Measurements from ENCODE around the gene PHF2.

The PHF2 gene

DNA sequence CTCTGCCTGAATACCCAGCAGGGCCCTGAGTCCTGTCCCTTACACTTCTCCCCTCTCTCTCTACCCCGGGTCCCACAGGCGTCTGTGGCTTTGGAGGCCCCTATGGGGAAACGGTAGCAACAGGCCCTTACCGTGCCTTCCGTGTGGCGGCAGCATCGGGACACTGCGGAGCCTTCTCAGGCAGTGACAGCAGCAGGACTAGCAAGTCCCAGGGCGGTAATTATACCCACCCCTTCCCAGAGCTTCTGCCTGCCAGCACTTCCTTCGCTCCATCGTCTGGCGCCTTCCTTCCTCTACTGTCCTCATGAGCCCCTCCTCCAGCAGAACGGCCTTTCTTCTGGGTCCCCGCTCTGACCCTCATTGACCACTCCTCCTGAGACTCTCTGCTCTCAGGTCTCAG is 17.9 kb upstream of the PHF2 start:
- peaks cover 96% of the 10 kb centered on the region for H3K36me3 ChIP-seq
- no peaks in the 10 kb centered on the region for H3K27me3 ChIP-seq
- no peak overlapping the region for H3K27ac ChIP-seq
- no peaks in the 10 kb centered on the region for H3K4me1 ChIP-seq (ENCODE audit: control insufficient read depth in 1 of 2, insufficient read depth in 1 of 2, low read depth in 1 of 2, low read length in 1 of 2)
- TF ChIP-seq, protein P1, sequence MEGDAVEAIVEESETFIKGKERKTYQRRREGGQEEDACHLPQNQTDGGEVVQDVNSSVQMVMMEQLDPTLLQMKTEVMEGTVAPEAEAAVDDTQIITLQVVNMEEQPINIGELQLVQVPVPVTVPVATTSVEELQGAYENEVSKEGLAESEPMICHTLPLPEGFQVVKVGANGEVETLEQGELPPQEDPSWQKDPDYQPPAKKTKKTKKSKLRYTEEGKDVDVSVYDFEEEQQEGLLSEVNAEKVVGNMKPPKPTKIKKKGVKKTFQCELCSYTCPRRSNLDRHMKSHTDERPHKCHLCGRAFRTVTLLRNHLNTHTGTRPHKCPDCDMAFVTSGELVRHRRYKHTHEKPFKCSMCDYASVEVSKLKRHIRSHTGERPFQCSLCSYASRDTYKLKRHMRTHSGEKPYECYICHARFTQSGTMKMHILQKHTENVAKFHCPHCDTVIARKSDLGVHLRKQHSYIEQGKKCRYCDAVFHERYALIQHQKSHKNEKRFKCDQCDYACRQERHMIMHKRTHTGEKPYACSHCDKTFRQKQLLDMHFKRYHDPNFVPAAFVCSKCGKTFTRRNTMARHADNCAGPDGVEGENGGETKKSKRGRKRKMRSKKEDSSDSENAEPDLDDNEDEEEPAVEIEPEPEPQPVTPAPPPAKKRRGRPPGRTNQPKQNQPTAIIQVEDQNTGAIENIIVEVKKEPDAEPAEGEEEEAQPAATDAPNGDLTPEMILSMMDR (IDR thresholded peaks at IDR 0.05) = no peak
- peaks cover 3% of the 10 kb centered on the region for H3K9me3 ChIP-seq
- no peak overlapping the region for H3K4me3 ChIP-seq (ENCODE audit: low read depth in 1 of 2, low read length in 1 of 2)

DNA sequence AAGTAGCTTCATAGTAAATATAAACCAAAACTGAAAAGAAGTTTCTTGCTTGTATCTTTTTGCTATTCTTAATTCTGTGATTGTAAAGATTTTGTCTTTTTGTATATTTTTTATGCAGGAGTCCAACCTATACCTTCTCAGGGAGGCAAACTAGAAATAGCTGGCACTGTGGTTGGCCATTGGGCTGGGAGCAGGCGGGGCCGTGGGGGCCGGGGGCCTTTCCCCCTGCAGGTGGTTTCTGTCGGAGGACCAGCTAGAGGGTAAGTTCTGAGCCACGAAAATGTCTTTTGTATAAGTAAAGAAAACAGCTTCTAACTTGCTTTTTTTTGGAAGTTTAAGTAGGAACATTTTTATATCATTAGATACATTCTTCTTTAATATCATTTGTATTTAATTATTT is 15.4 kb upstream of the PHF2 start:
- Histone ChIP-seq H3K27ac (no peak overlapping the region), H3K4me1 (ENCODE audit: control insufficient read depth in 1 of 2, insufficient read depth in 1 of 2, low read depth in 1 of 2, low read length in 1 of 2) (peaks cover under 1 to 1% of the 10 kb centered on the region in 2 experiments), H3K27me3 (no peaks in the 10 kb centered on the region), H3K9me3 (peaks cover 3% of the 10 kb centered on the region), H3K4me3 (ENCODE audit: low read depth in 1 of 2, low read length in 1 of 2) (no peak overlapping the region), H3K36me3 (peaks cover 91% of the 10 kb centered on the region)
- TF ChIP-seq, protein P1 (IDR thresholded peaks at IDR 0.05) = no peak

DNA sequence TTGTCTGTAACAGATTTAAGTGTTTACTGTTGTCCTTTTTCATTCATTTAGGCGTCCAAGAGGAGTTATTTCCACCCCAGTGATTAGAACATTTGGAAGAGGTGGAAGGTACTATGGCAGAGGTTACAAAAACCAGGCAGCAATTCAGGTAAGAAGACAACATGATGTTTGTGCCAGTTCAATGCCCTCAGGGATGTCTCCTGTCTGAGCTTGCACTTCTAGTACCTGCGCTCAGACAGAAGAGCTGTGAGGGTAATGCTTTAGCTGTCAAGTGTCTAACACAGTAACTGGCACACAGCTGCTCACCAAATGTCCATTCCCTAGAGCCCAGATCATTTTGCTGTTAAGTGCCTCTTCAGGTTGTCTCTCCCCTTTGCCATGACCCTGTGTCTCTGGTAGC is 14.2 kb upstream of the PHF2 start:
- TF ChIP-seq, protein P1 (IDR thresholded peaks at IDR 0.05) = no peak
- H3K4me3 ChIP-seq (ENCODE audit: low read depth in 1 of 2, low read length in 1 of 2) = no peak overlapping the region
- peaks cover 3% of the 10 kb centered on the region for H3K9me3 ChIP-seq
- H3K27me3 ChIP-seq = no peaks in the 10 kb centered on the region
- H3K36me3 ChIP-seq = peaks cover 79% of the 10 kb centered on the region
- H3K4me1 ChIP-seq (ENCODE audit: control insufficient read depth in 1 of 2, insufficient read depth in 1 of 2, low read depth in 1 of 2, low read length in 1 of 2) = peaks cover 8 to 13% of the 10 kb centered on the region in 2 experiments
- no peak overlapping the region for H3K27ac ChIP-seq

DNA sequence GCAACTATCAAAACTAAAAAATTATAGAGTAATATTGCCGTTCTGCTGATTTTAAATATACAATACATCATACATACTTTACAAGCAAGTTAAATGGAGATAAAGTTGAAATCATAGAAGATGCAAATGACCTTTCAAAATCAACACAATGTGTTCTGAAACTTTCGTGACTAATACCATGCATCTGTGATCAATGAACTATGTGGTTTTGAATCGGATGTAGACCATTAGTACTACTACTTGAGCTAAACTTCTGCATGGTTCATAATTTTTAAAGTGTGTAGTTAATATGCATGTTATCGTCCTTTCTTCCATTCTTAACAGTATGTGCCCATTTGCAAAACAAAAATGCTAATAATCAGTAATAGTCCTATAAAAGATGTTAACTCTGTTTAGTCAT is 11.3 kb upstream of the PHF2 start:
- H3K9me3 ChIP-seq = no peaks in the 10 kb centered on the region
- no peak overlapping the region for H3K4me3 ChIP-seq (ENCODE audit: low read depth in 1 of 2, low read length in 1 of 2)
- TF ChIP-seq, protein P1 (IDR thresholded peaks at IDR 0.05) = no peak
- H3K36me3 ChIP-seq = peaks cover 50% of the 10 kb centered on the region
- no peaks in the 10 kb centered on the region for H3K27me3 ChIP-seq
- no peak overlapping the region for H3K27ac ChIP-seq
- H3K4me1 ChIP-seq (ENCODE audit: control insufficient read depth in 1 of 2, insufficient read depth in 1 of 2, low read depth in 1 of 2, low read length in 1 of 2) = peaks cover 34 to 40% of the 10 kb centered on the region in 2 experiments

DNA sequence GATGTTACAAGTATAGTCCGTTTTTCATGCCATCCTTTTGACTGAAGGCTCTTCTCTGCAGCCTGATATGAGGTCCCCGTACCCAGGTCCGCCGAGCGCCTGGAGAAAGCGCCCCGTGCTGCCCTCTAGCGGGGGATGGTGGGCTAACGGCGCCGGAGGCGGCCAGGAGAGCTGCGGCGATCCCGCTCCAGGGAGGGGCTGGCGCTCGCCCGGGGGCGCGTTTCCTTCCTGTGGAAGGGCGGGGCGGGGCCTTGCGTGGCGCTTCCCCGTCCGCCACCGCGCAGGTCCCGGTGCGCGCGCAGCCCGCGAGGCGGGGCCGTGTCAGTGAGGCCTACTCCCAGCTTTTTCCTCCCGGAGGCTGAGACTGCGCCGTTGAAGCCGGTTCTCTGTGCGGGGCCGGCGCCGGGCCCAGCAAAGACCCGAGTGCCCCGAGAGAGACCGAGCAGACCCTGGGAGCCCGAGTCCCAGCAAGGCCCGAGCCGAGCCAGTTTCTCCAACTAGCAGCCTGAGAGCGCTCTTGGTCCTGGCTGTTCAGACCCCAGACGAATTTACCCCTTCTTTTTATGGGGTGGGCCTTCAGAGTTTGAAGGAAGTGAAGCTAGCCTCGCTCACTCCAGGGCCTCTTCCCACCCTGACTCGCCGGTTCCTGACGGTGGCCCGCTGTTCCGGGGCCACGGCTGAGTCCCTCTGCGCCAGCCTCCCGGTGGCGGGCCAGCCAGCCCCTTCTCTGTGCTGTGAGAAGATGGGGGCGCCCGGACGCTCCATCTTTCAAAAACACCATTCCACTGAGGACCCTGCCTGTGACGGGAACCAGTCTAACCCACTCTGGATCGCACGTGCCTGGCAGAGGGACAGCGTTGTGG is 9.7 kb upstream of the PHF2 start:
- H3K27me3 ChIP-seq = no peaks in the 10 kb centered on the region
- peak overlapping the region; percentile 96 for H3K27ac ChIP-seq
- H3K36me3 ChIP-seq = peaks cover 37% of the 10 kb centered on the region
- no peaks in the 10 kb centered on the region for H3K9me3 ChIP-seq
- H3K4me3 ChIP-seq (ENCODE audit: low read depth in 1 of 2, low read length in 1 of 2) = peak overlapping the region; percentile 76 to 85
- H3K4me1 ChIP-seq (ENCODE audit: control insufficient read depth in 1 of 2, insufficient read depth in 1 of 2, low read depth in 1 of 2, low read length in 1 of 2) = peaks cover 35 to 42% of the 10 kb centered on the region in 2 experiments
- TF ChIP-seq, protein P1 (IDR thresholded peaks at IDR 0.05) = peak; percentile 100
